Endodermal cell (in vitro differentiated cells): Measurements from ENCODE around the gene C14orf93. TPM values are rescaled to one million over a fixed set of nuclear protein-coding genes. Genes with fewer than 3 reads are reported as not detected.

ENCODE experiments used
- DNase-seq: peaks from one replicate; pipeline ENCODE4 v3.0.0-alpha.2; 2017
- H3K27ac ChIP-seq: 2 replicates; pipeline ENCODE4 v1.5.1; 2013; ENCODE audit warnings: mild to moderate bottlenecking, low read depth, low read length, moderate library complexity
- H3K27me3 ChIP-seq: 2 replicates; pipeline ENCODE4 v1.6.1; 2013; ENCODE audit warnings: mild to moderate bottlenecking, low read length, moderate library complexity; ENCODE audit not compliant: insufficient read depth, control insufficient read depth, poor library complexity, severe bottlenecking
- H3K36me3 ChIP-seq: 2 replicates; pipeline ENCODE4 v1.7.0; 2013; ENCODE audit warnings: mild to moderate bottlenecking, low read length, moderate library complexity; ENCODE audit not compliant: control insufficient read depth, insufficient read depth
- H3K4me1 ChIP-seq: one replicate; pipeline ENCODE4 v1.7.0; 2013; ENCODE audit warnings: low read length; ENCODE audit not compliant: control insufficient read depth, insufficient read depth
- H3K4me3 ChIP-seq: 2 replicates; pipeline ENCODE4 v1.5.1; 2013; ENCODE audit warnings: mild to moderate bottlenecking, low read length, moderate library complexity
- H3K9ac ChIP-seq: 2 replicates; pipeline ENCODE4 v1.6.1; 2013; ENCODE audit warnings: mild to moderate bottlenecking, low read length, moderate library complexity; ENCODE audit not compliant: poor library complexity, severe bottlenecking; ENCODE audit errors: extremely low read depth
- H3K9me3 ChIP-seq: 2 replicates; pipeline ENCODE4 v1.6.1; 2013; ENCODE audit warnings: mild to moderate bottlenecking, low read length, moderate library complexity; ENCODE audit not compliant: control insufficient read depth
- H3K27ac Mint-ChIP-seq: 2 replicates; pipeline ENCODE4 v1.8.0; 2020; ENCODE audit warnings: mixed read lengths
- H3K27me3 Mint-ChIP-seq: 2 replicates; pipeline ENCODE4 v1.8.0; 2021; ENCODE audit warnings: mild to moderate bottlenecking, mixed read lengths; ENCODE audit not compliant: insufficient read depth
- H3K36me3 Mint-ChIP-seq: 2 replicates; pipeline ENCODE4 v1.8.0; 2020; ENCODE audit warnings: low read depth, mixed read lengths
- H3K4me1 Mint-ChIP-seq: 2 replicates; pipeline ENCODE4 v1.8.0; 2020; ENCODE audit warnings: mixed read lengths
- H3K4me3 Mint-ChIP-seq: 2 replicates; pipeline ENCODE4 v1.8.0; 2020; ENCODE audit warnings: mild to moderate bottlenecking, moderate library complexity, mixed read lengths
- H3K9me3 Mint-ChIP-seq: 2 replicates; pipeline ENCODE4 v1.8.0; 2020; ENCODE audit warnings: mild to moderate bottlenecking, mixed read lengths
- CTCF ChIP-seq: fragments of 200-600 bp; sonication (generic); conservative IDR thresholded peaks from 2 replicates; pipeline ENCODE4 v1.5.0; 2021; ENCODE audit warnings: antibody characterized with exemption, mild to moderate bottlenecking
- WGBS, 2 experiments: methylation state at CpG; one replicate each; pipeline versions ENCODE4 v1.1.5 to v1.1.7; 2013; ENCODE audit warnings: missing lambda C conversion rate in 2 of 2, mixed read lengths in 1 of 2; ENCODE audit not compliant: insufficient coverage in 1 of 2, insufficient read length in 1 of 2; 5-methylcytosine and 5-hydroxymethylcytosine counted together
- total RNA-seq, 2 donors: library from RNA; stranded (reverse); fragmentation: NEBNext Ultra II Directional in 1 of 2; extraction: Animal tissue kit (Norgen Biotek cat#: 25700) in 1 of 2; gene quantifications; 2 replicates in 1 of 2; 3 replicates in 1 of 2; pipeline ENCODE4 v1.2.1, GENCODE V29; 2021

Gene C14orf93
- total RNA-seq, 2 donors from 2014 or later = 7.0 to 9.4 TPM

DNA sequence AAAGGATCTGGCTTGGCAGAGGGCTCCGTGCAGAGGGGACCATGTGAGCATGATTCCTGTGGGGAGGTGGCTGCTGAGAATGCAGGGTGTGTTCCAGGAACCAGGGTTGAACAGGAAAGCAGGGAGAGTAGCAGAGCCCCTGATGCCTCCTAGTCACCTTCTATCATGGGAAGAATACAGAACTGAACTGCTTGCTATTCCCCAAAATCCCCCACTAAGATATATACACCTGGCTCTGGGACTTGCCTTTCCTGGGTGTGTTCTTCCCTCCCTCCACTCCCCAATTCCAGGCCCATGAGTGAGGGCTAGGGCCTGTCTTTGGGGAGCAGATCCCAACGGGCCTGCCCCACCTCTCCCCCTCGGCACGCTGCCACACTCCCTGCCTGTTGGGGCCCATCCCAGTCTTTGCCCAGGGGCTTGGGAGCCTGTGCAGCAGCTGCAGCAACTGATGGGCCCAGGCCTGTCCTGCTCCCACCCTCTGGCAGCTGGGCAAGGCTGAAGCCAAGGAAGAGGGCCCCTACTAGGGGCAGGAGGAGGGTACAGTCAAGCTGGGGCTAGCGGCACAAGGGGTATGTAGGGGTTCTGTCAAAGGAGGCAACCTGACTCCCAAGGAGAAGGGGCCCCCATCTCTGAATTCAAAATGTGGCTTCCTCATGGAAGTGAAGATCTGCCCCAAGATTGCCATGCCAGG, 30.8 kb downstream of the C14orf93 start:
- peak overlapping the region; percentile 98 for H3K27ac Mint-ChIP-seq
- Histone ChIP-seq H3K27ac (peak overlapping the region; percentile 89), H3K36me3 (peaks cover 34% of the 10 kb centered on the region), H3K27me3 (no peaks in the 10 kb centered on the region), H3K9ac (no peak overlapping the region), H3K4me3 (peak overlapping the region; percentile 88), H3K9me3 (no peaks in the 10 kb centered on the region), H3K4me1 (peaks cover 26% of the 10 kb centered on the region)
- H3K4me3 Mint-ChIP-seq = no peak overlapping the region
- H3K4me1 Mint-ChIP-seq = peaks cover 43% of the 10 kb centered on the region
- peaks cover 34% of the 10 kb centered on the region for H3K36me3 Mint-ChIP-seq
- 67 to 84% methylated on average over 1 to 5 of the region's 5 CpGs for WGBS, 2 experiments
- TF ChIP-seq CTCF = no peak
- H3K9me3 Mint-ChIP-seq = no peaks in the 10 kb centered on the region
- H3K27me3 Mint-ChIP-seq = peaks cover 18% of the 10 kb centered on the region
- no peak for DNase-seq

DNA sequence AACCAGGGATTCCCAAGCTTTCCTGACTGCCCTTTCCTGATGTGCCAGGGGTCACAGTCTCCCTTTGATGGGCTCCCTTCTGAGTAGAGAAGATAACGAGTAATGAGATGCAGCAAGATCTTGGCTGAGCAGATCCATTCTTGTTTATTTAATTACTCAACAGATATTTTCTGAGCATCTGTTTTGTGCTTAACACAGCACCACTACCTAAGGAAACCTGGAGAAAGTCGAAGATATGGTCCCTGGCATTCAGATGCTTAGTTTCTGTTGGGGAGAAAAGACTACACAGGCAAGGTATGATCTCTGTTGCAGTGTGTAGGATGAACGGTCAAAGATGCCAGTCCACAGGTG, 31.5 kb downstream of the C14orf93 start:
- Histone ChIP-seq H3K27me3 (no peaks in the 10 kb centered on the region), H3K36me3 (peaks cover 39% of the 10 kb centered on the region), H3K9me3 (no peaks in the 10 kb centered on the region), H3K4me3 (peak overlapping the region; percentile 88), H3K27ac (peak overlapping the region; percentile 89), H3K4me1 (peaks cover 26% of the 10 kb centered on the region), H3K9ac (peak overlapping the region; percentile 62)
- TF ChIP-seq CTCF = no peak
- H3K4me1 Mint-ChIP-seq = peaks cover 47% of the 10 kb centered on the region
- H3K36me3 Mint-ChIP-seq = peaks cover 41% of the 10 kb centered on the region
- H3K27me3 Mint-ChIP-seq = peaks cover 18% of the 10 kb centered on the region
- 67 to 84% methylated on average over 1 to 3 of the region's 3 CpGs for WGBS, 2 experiments
- peak overlapping the region; percentile 98 for H3K27ac Mint-ChIP-seq
- no peaks in the 10 kb centered on the region for H3K9me3 Mint-ChIP-seq
- no peak overlapping the region for H3K4me3 Mint-ChIP-seq
- no peak for DNase-seq

DNA sequence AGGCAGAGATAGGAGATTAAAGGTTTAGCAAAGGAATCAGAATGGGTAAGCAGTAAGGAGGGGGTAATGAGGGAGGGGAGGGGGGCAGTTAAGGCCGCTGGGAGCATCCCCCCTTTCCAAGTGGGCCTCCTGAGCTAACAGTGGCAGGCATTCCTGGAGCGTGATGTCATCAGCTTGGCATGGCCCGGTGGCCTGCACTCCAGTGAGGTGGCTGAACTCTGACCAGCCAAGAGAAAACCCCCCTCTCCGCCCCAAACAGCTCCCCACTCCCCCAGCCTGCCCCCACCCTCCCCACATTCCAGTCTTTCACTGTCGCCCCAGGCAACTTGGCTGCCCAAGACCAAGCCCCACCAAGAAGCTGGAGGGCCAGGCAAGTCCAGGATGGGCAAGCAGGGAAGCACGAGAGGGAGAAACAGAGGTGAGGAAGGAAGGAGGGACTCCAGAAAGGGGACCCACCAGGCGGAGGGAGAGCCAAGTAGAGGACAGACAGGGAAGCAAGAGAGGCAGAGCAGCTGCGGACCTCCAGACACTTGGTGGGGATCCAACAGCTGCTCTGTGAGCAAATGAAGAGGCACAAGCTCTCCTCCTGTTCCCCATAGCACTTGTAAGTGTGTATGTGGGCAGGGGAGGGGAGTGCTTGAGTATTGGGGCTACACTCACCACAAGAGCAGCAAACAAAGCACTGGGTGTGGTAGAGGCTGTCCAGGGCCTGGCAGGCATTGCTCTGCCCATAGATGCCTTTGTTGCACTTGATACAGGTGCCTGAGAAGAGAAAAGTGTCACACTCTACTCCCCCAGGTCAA, 32.1 kb downstream of the C14orf93 start:
- Histone ChIP-seq H3K9me3 (no peaks in the 10 kb centered on the region), H3K36me3 (peaks cover 45% of the 10 kb centered on the region), H3K27ac (peak overlapping the region; percentile 89), H3K4me1 (peaks cover 26% of the 10 kb centered on the region), H3K4me3 (peak overlapping the region; percentile 88), H3K27me3 (no peaks in the 10 kb centered on the region), H3K9ac (peak overlapping the region; percentile 62)
- Mint-ChIP-seq H3K4me1 (peaks cover 47% of the 10 kb centered on the region), H3K9me3 (no peaks in the 10 kb centered on the region), H3K36me3 (peaks cover 45% of the 10 kb centered on the region), H3K4me3 (no peak overlapping the region), H3K27ac (peak overlapping the region; percentile 98), H3K27me3 (peaks cover 18% of the 10 kb centered on the region)
- peak; percentile 95 for DNase-seq
- 8 to 25% methylated on average over 2 to 8 of the region's 8 CpGs for WGBS, 2 experiments
- TF ChIP-seq CTCF = no peak
